GM19397 (cell line): ENCODE measurements around the gene MAN1B1.

Source experiments
- ATAC-seq: cut with Tn5 transposase; IDR thresholded peaks from one replicate; pipeline ENCODE4 v1.9.1; 2021; ENCODE audit warnings: mild to moderate bottlenecking, moderate library complexity; ENCODE audit not compliant: unreplicated experiment

MAN1B1 gene

DNA sequence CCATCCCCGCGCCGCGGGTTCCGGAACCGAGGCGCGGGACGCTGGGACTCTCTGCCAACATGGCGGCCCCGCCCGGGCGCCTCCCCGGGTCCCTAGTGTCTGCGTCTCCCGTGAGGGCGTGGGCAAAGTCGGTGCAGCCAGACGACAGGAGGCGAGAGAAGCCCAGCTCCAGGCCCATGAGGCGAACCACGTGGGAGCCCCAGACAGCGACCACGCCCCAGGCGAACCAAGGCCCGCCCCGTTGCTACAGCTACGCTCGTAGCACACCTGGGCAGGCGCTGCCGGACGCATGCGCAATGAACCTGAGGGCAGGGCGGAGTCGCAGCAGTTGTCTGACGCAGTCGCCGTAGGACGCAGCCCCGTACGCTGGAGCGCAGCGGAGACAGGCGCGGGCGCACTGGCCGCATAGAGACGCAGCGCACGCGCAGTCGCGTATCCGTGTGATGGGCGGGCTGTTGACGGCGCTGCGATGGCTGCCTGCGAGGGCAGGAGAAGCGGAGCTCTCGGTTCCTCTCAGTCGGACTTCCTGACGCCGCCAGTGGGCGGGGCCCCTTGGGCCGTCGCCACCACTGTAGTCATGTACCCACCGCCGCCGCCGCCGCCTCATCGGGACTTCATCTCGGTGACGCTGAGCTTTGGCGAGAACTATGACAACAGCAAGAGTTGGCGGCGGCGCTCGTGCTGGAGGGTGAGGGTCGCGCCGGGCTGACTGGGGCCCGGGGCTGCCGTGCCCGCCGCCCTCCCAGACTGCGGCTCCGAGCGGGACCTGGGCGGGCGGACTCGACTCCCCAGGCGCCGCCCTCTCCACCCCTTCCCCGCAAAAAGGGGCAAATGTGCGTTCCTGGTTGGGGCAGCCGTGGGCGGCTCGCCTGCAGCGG, at the start of gene MAN1B1:
Gene MAN1B1 (plus strand): TSS at position 455 of the 878 bp plus-strand sequence. CDS start 15 bp downstream, at position 470.
- ATAC-seq: peak; percentile 85

- ATAC-seq: no peak
Measured at GRCh38 chr9:137037035-137037434, 49.8 kb upstream of the MAN1B1 start.

- no peak for ATAC-seq
Measured at GRCh38 chr9:137037483-137037882, 49.3 kb upstream of the MAN1B1 start.

GRCh38 chr9:137038916-137039315, 47.9 kb upstream of the MAN1B1 start:
- no peak for ATAC-seq

- no peak for ATAC-seq
Measured at GRCh38 chr9:137039611-137040366, 47.0 kb upstream of the MAN1B1 start.

- no peak for ATAC-seq
Measured at GRCh38 chr9:137040568-137040967, 46.2 kb upstream of the MAN1B1 start.

DNA sequence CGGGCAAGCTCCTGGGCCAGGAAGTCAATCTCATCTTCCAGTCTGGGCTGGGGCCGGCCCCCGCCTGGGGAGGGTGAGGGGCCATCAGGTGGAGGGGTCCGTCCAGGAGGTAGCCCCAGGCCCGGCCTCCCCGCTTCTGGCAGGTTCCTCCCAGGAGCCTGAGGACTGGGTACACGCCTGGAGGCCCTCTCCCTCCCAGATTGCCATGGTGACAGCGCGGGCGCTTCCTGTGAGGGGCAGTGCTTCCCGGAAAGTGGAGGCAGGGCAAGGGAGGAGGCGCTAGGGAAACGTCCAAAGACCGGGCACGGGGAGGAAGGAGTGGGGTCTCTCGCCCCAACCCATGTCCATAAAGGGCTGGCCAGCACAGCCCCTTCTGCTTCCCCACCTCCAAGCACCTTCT, 45.7 kb upstream of the MAN1B1 start:
- no peak for ATAC-seq

DNA sequence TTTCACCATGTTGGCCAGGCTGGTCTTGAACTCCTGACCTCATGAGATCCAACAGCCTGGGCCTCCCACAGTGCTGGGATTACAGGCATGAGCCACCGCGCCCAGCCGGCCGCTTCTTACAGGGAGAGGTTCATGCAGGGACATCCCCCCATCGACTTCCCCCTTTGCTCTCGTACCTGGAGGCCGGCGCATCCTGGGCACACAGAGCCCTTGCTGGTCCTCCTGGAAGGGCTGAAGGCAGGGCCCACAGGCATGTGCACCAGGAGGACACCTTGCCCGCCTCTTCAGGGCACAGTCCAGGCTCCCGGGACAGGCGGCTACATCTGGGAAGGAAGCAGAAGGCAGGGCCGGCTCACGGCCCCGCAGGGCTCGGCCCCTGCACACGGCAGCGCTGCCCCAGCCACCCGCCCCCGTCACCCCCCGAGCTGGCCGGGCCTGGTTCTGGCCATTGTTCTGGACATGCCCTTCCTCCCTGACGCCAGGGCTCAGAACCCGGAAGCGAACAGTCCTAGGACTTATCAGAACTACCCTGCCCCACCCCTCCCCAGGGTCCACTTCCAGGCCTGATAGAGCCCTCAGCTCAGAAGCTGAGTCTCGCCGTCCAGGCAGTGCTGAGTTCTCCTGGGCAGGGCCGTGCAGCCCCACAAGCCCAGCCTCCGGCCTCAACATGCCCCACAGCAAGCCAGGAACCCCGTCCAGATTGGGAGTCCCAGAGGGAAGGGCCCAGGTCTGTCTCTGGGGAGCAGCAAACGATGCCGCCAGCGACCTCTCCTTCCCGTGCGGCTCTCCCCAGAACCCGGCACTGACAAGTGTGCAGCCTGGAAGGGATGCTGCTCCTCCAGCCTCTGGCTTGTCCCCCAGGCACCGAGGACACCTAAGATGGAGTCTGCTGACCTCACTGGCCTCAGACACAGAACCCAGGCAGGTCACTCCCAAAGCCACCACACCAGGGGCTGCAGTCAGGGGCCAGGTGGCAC, 43.7 kb upstream of the MAN1B1 start:
- ATAC-seq: no peak

GRCh38 chr9:137044037-137044436, 42.7 kb upstream of the MAN1B1 start:
- ATAC-seq: no peak

DNA sequence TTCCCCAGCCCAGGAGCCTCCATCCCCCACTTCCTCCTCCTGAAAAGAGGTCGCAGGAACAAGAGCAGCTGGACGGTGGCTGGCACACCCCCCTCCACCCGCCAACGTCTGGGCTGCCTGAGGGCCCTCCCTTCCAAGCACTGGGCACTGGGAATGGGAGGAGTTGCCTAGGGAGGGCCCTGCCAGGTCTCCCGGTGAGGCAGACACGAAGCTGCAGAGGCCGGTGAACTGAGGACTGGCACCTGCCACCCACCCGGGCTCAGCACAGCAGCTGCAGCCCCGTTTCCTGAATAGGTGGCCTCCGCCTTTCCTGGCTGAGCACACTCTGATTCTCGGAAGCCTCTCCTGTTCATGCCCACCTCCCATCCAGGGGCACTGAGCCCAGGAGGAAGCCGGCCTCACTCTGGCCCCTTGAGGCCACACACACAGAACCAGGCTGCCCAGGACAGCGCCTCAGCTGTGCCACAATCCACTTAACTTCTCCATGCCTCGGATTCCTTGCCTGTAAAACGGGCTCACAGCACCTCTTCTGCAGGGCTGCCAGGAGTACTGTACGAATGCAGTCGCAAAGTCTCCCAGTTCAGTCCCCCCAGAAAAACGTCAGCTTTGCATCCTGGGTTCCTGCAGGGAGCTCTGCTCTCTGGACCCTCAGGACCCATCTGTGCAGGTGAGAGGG, 42.1 kb upstream of the MAN1B1 start:
- ATAC-seq: no peak

- no peak for ATAC-seq
Measured at GRCh38 chr9:137045294-137046087, 41.3 kb upstream of the MAN1B1 start.

GRCh38 chr9:137046088-137046787, 40.5 kb upstream of the MAN1B1 start, which contains the start of gene NPDC1:
Gene NPDC1 (minus strand): TSS chr9:137046177. CDS start chr9:137045989, 188 bp downstream.
- ATAC-seq: no peak

DNA sequence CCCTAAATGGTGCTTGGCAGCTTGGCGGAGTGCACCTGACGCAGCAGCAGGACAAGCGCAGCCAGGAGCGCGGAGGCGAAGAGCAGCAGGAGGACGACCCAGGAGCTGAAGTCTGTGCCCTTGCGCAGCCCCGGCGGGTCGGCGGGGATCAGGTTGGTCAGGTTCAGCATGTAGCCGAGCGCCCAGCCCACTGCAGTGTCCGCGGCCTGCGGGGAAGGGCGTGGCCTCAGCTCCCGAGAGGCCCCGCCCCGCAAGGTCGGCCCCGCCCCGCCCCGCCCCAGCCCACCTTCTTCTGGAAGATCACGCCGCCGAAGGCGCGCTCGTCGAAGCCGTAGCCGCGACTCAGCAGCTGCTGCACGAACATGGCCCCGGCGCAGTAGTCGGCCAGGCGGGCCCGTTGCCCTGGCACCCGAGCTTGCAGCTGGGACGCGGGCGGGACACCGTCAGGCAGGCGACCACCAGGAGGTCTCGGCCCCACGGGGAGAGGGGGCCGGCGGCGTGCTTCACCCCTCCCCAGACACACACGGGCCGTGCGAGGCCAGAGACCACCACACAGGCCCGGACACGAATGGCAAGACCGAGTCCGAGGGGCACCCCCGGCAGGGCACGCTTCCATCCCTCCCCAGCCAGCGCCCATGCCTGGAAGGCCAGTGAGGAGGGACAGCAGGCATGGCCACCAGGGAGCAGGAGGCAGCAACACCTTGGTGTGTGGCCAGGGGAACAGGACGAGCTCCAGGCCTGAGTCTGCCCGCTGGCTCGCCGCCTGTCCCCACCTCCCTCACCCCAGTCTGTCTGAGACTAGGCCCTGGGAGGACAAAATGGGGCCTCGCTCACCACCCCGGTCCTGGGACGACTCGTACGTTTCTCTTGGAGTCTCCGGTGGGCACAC, 37.9 kb upstream of the MAN1B1 start:
- ATAC-seq: no peak

GRCh38 chr9:137049544-137050449, 37.0 kb upstream of the MAN1B1 start:
- ATAC-seq: no peak

GRCh38 chr9:137050570-137050969, 36.2 kb upstream of the MAN1B1 start:
- ATAC-seq: no peak

GRCh38 chr9:137051145-137051724, 35.5 kb upstream of the MAN1B1 start:
- ATAC-seq: no peak
